Ecto neural progenitor cell (in vitro differentiated cells): Measurements from ENCODE around the gene MAP2.

Experiments used
- DNase-seq: peaks from one replicate; pipeline ENCODE4 v3.0.0-alpha.2; 2018; ENCODE audit warnings: low spot score

Gene MAP2

DNA sequence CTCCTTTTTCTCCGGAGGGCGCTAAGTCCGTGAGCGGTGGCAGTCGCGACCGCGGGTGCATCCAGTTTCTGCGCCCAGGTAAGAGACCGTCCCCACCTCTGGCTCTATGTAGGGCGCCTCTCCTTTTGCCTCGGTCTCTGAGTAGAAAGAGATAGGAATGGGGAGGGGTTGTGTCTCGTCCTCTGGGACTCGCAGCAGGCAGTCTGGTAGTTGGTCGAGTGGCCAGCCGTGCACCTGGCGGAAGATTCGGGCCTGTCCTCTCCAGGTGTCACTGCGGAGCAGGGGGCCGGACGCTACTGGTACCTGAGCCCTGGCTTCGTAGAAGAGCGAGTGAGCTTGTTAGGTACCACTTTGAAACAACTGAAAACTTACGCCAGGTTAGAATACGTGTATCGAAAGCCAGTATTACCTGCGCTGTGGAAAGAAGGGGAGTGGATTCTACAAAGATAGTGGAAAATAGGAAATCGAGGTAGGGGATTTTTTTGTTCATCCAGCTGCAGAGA is 403 bp downstream of the MAP2 start:
- DNase-seq, result peak; percentile 61

DNA sequence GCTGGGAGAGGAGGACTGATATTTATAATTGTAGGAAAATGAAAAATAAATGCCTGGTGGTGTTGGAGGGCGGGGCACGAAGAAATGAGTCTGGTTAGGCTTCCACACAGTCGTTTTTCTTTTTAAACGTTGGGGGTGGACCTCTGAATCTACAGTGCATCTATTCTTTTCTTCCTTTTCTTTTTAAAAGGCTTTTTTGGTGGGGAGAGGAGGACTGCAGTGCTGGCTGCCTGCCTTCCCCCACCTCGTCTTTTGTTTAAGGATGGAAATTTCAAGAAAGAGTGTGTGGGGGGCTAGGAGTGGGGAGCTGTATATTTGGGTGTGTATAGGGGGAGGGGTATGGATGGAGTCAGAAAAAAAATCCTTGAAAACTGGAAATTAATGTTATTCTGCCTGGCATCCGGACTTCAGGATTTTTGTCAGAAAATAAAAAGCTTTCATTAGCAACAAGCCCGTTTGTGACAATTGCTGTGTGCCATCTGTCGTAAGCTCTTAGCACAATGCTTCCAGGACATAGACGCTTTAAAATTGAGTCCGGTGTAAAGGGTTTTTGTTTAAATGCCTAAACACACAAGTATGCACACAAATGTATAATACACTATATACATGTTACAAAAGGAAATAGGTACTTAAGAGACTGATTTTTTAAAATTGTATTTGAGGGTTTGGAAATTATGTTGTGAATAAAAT is 1.1 kb downstream of the MAP2 start:
- DNase-seq, result no peak

DNA sequence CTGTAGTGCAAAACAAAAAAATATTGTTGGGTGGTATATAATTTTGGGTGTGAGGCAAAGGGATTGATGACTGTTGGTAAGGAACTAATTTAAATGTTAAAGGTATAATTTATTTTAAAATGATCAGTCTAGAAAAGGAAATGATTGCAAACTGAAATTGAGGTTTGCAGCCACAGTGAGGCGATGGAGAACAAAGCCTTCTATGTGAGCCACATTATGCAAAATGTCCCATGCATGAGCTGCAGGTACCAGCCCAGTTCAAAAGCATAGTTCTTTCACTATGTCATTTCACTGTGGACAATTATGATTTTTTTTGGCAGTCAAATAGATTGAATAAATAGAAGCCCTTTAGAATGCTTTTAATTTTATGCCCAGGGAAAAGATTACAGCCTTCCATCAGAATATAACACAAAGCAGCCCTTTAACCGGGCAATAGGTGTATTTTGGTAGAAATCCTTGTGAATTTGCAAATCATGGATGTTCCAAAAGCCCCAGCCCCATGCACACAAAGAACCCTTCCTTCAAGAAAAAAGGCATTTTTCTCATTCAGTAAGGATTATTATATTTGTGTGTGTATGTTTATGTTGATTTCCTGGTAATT is 1.7 kb downstream of the MAP2 start:
- no peak for DNase-seq

DNA sequence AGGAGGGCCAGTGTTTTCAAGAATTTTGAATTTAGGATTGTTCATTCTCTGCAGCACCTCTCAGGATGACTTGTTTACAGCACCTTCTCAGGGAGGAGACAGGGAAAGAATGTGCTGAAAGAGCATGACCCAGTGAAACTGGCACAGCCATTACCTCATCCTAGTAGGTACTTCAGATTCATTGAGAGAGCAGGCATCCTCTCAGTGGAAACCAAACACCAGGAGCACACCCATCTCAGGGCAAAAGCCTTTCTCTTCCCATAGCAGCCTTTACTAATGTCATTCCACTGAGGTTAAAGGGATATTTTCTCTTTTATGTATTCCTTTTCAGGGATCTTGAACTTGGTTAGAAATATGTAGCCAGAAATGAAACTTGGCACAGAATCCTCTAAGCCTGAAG is 2.6 kb downstream of the MAP2 start:
- DNase-seq, result no peak

DNA sequence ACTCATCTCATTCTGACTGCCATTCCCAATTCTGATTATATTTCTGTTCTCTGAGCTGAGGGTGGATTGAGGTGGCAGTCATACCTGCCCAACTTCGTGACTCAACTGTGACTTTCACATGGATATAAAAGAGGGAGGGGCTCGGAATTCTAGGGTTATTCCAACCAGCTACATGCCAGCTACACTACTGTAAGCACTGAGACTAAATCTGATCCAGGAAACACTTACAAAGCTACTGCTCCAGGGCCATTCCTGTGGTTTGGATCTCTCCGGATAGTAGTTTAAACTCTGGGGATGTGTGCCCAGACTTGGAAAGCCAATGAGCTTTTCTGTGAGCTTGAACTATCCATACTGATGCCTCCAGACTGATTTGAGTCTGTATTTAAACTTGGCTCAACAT is 7.9 kb downstream of the MAP2 start:
- DNase-seq, result no peak

DNA sequence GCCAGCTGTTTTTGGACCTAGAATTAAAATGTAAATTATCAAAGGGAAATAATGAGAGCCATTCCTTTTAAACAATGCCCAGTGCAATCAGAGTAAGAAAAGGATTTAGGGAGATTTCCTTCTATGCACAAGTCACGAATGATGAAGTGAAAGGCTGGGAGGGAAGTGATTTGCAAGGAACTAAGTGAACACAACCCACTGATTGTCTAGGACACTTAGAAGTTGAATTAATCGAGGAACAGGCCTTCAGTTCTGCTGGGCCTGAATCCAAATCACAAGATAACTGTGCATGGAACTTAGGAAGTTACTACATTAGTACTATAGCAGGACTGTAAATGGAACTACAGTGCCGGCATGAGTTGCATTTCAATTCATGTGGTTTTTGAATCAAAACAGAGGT is 17.7 kb downstream of the MAP2 start:
- DNase-seq, result no peak

DNA sequence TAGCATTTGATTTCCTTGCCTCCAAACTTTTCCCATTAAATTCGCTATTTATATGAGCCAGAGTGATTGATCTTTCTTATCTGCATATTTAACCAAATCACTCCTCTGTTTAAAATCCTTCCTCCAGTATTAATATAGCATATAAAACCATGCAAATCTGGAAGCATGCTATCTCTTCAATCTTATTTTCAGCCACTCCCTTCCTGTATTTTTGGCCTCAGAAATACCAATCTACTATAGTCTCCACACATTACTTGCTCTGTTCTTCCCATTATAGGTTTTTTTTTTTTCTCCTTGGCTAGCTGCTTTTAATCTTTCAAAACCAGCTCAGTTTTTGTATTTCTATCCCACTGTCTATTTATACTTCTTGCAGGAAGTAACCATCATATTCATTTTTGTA is 19.1 kb downstream of the MAP2 start:
- no peak for DNase-seq

DNA sequence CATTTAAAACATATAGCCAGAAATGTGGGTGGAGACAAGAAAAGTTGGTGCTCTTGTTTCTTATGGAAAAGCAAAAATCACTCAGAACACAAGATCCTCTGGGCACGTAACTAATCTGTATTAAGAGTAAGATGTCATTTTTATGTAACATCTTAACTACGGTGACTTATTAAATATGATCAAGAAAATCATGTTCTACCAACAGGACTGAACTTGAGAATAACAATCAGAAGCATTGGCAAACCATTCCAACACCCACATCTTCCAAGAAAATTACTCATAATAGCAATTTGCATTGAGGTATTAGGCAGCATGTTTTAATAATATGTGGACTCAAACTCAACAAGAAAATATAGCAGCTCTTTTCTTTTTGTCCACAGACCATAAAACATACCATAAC is 21.6 kb downstream of the MAP2 start:
- DNase-seq, result no peak

DNA sequence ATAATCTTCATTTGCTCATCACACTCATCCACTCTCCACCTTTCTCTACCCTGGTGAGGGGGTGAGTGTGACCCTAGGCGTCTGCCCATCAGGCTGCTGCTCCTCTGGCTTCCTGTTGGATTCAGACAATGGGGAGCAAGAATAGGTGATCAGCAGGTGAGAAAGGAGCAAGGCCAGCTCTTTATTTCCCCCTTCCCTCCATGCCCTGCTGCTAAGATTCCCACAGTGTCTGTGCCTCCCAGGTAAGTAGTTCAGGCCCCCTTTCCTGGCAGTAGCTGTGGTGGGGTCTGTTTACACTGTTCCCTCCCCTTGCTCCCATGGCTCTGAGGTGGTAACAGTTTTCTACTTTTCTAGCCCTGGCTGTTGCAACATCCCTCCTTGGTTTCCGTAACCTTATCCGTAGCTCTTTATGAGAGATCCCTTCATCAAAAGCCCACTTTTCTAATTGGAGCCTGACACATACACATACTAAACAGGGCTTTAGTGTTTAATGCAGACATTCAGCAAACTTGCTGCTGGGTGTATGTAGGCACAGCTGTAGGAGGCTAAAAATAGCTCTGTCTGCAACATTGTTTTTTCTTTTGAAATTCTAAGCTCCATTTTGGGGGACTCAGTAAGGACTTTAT is 27.5 kb downstream of the MAP2 start:
- DNase-seq, result no peak

DNA sequence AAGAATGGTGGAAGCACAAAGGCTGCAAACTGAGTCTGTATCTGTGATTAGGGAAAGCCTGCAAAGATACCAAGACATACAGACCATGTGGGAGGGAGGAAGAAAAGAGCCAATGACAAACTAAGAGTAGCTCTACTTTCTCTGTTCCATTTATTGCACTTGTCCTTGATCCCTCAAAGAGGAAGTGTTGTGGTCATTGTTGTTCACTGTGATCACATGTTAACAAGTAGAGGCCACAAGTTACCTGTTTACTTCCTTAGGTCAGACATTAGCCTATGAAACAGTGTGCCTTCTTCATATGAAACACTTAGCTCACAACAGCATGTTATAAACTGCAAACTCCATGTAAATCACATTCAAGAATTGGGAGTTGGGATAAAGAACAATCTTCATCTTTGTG is 32.6 kb downstream of the MAP2 start:
- no peak for DNase-seq

DNA sequence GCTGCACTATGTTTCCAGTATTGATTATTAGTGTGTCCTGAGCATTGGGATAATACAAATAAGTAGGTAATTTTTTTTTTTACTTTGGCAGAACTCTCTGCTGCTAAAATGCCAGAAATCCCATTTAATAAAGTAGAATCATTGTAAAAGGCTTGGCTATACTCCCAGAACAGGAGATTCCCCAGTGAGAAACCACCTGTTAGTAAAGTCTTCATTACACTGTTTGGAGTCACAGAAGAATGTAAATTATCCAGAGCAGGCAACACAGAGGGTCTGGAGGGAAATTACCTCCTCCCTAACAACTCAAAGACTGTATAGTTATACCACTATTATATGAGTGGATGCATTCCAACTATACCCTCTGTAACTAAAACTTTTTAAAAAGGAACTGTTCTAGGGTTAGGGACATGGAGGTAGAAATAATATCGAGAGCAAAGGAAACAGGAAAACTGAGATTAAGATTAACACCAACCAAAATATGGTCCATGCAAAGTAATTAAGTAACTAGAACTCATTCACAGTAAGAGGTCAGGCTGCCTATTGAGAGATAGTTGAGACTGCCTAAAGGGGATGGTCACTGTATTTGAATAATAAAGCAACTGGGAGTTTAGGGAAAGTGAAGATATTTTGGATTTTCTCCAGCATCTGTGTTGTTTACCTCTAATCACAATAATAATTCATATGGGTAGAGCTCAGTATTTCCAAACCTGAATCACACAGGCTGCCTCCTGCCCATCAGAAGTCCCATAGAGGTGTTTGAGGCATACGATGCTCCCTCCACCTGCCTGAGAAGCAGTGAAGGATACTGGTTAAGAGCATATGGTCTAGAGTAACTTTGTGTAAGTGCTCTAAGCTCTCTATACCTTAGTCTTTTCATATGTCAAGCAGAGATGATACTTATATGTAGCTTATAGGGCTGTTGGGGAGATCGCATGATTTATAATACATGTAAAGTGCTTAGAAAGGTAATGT is 34.4 kb downstream of the MAP2 start:
- no peak for DNase-seq

DNA sequence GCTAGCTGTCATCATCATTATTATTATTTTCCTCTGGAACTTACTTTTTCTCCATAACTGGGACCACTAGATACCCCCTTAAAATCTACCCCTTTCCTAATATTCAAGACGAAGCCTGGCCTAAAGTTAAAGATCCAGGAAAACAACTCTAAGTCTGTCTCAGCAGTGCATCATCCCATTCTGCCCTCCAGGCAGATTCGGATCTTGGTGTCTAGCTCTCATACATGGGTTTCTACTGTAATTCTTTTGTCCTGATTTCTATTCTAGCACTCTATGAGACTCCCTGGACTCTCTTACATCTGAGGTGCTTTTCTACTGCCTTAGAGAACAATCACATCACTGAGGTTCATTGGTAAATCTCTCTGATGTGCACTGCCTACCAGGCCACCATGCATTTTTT is 35.5 kb downstream of the MAP2 start:
- DNase-seq, result no peak

DNA sequence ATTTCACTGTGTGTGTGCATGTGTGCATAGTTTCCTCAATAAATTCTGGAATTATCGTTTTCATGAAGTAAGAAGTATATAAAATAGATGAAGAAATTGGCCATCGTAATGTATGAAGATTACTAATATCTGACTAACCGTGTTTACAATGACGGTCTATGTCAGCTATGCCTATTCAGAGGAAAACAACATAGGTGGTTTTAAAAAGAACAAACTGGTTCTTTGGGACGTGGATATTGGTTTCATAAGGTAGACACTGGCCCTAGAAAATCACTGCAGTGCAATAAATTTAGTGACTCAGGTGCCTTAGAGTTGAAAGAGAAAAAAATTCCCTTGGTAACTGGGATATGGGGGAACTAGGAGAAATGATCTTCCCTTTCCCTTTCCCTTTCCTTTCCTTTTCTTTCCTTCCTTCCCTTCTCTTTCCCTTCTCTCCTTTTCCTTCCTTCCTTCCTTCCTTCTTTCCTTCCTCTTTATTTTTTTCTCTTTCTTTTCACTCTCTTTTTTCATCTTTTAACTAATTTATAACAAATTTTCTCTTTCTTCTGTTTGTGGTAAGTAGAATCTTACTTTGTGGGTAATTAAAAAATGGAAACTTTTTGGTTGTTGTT is 36.4 kb downstream of the MAP2 start:
- DNase-seq, result no peak

DNA sequence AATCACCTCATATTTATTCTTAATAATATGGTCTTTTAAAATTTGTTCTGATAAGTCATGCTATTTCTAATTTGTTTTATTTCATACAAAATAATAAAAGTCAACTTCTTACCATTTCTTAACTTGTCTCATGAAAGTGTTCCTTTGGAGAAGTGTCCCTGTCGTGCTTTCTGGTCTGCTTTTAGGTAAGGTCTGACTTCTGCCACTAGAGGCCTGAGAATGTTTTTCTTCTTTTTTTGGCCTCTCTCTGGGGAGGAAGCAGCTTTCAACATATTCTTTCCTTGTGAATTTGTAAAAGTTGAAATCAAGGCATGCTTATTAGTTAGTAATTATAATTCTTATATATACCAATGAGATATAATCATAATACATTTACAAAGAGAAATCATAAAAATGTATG is 39.4 kb downstream of the MAP2 start:
- no peak for DNase-seq

DNA sequence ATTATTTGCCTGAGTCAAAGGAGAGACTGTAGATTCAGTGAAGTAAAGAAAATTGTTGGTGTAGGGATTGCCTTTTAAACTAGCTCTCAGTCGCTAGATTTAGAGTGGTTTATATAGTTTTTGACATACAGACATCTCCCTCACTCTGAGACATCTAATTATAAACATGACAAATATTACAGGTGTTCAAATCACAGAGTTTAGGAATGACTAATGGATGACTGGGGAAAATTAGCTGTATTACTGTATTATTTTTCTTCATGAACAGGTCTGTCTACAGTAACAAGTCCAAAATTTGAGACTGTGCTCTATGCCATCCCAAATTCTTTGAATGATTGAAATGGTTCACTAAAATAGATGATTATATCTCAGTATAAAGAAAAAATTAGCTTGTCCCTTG is 40.0 kb downstream of the MAP2 start:
- no peak for DNase-seq

DNA sequence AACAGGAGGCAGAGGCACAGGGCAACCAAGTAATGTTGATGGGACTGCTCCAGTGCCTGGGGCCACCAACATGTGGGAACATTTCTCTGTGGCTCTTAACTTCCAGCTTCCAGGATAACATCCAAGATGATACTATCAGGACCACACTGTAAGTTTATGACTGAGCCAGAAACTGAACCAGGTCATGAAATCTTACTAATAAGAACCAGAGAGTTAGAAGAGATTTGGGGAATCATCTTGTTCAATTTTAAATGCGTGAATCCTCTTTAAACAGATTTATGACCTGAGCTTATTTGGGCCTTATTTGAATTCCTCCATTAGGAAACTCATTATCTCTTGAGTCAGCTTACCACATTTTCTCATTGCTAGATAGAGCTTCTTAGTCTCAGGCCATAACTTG is 45.0 kb downstream of the MAP2 start:
- no peak for DNase-seq

DNA sequence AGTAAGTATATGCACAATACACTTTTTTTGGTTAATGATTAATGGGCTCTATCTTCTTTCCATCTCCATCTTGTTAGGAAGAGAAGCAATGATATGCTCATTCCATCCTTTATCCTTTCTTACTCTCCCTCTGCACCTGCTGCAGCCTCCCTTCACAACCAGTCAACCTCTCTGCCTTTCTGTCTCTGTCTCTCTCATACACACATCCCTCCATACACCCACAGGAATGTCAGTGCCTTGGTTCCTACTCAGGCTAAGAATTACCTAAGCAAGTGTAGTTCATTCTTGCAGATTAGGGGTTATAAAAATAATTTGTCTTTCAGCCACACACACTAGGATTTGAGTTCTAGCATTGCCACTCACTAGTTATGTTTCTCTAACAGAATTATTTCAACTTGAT is 45.6 kb downstream of the MAP2 start:
- no peak for DNase-seq

DNA sequence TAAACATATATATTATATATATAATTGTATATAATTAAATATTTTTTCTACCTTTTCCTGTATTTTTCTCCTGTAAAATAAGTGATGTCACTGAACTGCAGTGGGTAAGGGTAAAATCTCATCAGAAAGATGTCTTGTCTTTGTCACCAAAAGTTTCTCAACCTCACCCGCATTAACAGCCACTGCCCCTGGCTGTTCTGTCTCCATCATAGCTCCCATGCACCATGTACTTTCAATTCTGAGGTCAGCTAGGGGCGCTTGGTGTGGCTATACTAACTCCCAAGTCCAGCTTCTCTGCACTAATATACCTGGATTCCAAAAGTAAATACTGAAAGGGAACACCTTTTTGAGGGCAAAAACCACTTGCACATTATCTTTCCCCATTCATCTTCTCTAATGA is 46.6 kb downstream of the MAP2 start:
- DNase-seq, result no peak

DNA sequence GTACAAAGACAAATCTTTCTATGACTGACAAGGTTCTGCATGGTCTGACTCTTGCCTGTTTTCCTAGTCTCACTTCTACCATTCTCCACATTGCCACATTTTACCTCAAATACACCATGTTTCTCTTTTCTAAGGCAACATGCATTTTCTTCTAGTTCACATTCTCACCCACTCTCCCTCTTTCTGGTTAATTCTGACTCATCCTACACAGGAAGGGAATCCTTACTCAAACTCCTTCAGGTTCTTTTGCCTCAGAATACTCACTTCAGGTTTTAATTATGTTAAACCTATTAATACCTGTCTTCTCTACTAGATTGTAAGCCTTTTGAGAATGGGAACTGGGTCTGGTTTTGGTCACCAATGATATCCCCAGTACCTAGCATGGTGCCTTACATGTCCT is 47.2 kb downstream of the MAP2 start:
- no peak for DNase-seq

DNA sequence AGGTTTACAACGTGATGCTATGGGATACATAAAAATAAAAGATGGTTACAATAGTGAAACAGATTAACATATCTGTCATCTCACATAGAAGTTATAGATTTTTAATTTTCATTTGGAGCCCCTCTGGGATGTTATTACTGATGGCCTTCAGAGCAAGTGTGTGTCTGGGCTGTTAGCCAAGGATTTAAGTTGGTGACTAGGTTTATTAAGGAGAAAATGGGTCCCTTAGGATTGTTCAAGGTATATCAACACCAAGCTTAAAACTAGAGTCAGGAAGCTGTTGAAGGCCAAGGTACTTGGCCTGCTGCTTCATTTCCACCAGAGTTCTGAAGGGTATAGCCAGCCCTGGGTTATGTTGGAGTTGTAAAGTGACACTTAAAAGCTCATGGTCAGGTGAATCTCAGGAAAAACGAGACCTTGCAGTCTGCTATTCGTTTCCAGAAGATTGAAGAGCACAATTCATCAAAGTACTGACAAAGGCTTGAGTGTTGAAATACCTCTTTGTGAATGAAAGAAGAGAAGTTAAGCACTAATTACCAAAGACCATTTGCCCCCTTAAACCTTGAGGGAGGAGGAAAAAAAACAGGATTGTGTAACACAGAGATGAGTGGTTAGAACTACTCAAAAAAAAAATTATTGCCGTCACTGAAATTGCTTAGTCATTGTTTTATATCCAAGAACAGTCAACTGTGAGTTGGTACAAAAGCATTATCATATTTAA is 48.4 kb downstream of the MAP2 start:
- no peak for DNase-seq

DNA sequence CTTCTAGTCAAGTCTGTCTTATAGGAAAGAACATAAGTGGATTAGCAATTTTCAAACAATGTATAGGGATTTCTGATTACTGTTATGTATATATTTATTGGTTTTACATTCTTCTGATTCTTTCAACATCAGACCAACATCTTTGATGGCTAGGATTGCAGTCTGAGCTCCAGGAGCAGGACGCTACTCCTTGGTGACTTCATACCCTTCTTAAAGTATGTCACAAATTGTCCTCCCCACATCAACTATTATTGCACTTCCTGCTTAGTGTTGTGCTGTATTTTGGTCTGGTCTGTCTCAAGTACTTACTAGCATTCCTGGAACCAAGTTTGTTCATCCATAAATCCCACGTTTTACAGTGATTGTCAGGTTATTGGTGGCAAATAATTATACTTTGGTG is 49.0 kb downstream of the MAP2 start:
- no peak for DNase-seq
